ENCODE data around the gene IPPK.

DNA sequence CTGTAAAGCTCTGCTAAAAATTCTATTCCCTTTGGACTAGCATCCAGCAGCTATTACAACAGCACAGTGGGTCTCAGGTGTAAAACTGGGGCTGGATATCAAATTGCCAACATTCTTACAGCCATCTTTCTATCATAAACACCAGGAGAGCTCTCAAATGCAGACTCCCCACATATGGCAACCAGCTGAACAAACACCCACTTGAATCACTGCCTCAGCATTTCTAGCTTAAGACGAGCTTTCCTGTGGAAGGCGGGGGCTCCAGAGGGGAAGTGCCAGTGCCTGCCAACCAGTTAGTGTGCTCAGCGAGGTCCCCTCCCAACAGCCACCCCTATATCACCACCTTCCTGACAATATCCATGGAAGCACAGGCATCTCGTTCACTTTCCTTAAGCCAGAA is 62.2 kb downstream of the IPPK start:
- TF ChIP-seq, protein P1, sequence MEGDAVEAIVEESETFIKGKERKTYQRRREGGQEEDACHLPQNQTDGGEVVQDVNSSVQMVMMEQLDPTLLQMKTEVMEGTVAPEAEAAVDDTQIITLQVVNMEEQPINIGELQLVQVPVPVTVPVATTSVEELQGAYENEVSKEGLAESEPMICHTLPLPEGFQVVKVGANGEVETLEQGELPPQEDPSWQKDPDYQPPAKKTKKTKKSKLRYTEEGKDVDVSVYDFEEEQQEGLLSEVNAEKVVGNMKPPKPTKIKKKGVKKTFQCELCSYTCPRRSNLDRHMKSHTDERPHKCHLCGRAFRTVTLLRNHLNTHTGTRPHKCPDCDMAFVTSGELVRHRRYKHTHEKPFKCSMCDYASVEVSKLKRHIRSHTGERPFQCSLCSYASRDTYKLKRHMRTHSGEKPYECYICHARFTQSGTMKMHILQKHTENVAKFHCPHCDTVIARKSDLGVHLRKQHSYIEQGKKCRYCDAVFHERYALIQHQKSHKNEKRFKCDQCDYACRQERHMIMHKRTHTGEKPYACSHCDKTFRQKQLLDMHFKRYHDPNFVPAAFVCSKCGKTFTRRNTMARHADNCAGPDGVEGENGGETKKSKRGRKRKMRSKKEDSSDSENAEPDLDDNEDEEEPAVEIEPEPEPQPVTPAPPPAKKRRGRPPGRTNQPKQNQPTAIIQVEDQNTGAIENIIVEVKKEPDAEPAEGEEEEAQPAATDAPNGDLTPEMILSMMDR (IDR thresholded peaks at IDR 0.05; ENCODE audit: low read length): no peak
- no peak for TF ChIP-seq EZH2 (IDR thresholded peaks at IDR 0.05; ENCODE audit: borderline replicate concordance, low read length)
